ENCODE data around the gene INTS11.
"Not testable (repeated sequence)": the region's sequence is repeated elsewhere in the genome, so short reads cannot be mapped to it uniquely, and the experiment has no call there.

Gene INTS11

DNA sequence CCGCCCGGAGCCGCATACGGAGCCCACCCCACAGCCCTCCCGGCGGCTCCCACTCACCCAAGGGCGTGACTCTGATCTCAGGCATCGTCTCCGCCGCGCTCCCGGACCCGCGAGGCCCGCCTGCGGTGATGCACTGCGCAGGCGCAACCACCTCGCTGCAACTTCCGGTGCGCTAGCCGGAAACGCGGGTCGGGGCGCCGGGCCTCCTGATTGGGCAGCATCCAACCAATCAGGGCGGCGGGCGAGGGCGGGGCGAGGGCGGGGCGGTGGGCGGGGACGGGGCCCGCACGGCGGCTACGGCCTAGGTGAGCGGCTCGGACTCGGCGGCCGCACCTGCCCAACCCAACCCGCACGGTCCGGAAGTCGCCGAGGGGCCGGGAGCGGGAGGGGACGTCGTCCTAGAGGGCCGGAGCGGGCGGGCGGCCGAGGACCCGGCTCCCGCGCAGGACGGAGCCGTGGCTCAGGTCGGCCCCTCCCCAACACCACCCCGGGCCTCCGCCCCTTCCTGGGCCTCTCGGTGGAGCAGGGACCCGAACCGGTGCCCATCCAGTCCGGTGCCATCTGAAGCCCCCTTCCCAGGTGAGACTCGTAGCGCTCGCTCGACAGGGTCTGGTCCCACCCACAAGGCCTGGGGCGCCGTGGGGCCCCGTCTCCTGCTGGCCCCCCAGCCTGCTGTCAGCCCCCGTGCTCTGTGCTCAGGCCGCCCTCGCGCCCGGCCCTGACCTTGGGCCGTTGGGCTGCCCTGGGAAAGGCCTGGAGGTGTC lies at the start of gene INTS11, which contains the start of gene CPTP:
Gene INTS11 (minus strand): TSS at position 137 of the 764 bp plus-strand sequence. CDS start 52 bp downstream, at position 85.
Gene CPTP (plus strand): TSS at position 279 of the 764 bp plus-strand sequence. CDS start 2,109 bp downstream, outside the sequence.
- peak; percentile 91 to 94 for DNase-seq (ENCODE audit: low read depth in 1 of 2, low spot score in 1 of 2)

DNA sequence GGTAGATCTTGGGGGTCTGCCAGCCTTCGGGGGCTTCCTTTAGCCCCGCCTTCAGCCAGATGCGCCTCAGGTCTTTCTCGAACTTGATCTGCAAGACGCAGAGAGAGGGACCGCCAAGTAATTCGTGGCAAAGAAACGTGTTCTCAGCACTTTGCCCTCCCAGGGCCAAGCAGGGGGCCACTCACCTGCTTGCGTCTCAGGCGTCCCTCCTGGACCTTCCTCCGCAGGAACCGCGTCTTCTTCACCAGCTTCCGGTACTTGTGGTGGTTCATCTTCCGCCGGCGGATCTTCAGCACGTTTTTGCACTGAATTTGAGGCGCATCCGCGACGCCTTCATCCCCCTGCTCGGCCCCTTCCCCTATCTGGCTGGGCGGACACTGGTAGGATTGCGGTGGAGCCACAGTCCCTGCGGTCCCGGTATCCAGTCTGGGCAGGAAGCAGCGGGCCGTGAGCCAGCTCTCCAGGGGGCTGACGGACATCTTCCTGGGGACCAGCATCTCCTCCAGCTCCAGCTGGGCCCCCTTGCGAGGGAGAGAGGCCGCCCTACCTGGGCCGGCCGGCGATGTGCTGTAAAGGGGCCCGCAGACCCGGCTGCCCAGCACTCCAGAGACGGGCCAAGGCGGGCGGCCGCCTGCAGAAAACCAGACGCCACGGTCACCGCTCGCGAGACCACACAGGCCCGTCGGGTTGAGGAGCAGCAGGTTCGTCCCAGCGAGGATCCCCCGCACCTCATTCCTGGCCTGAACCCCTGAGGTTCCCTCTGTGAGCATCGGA lies 49.5 kb upstream of the INTS11 start:
- DNase-seq (ENCODE audit: low read depth in 1 of 2, low spot score in 1 of 2), result no peak

DNA sequence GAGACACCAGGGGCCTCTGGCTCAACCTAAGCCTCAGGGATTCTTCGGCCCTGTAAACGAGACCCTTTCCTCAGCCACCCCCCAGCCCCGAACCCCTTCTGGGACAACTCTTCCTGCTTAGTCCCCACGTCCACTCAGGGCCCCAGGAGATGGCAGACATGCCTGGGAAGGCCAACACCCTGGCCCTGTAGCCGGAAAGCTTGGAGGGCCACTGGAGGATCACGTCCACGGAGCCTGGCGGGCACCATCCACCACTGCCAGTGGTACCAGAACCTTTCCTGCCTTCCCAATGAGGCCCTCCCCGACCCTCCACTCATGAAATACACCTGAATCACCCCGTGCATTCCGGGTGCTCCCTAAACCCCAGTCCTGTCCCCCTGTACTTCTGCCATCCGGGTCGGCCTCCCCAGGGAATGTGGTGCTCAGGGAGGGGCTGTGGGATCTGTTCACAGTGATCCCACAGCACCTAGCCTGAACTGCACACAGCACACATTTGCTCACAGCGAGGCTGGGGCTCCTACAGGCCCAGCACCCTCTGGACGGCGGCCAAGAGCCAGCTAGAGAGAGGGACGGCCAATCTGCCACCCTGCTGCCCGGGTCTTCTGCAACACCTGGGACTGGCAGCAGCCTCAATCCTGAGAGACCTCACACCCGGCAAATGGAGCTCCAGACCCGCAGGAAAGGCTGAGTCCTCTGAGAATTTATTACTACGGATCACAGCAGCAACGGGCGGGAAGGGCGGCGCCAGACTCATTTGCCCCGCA lies 48.8 kb upstream of the INTS11 start:
- DNase-seq (ENCODE audit: low read depth in 1 of 2, low spot score in 1 of 2), result no peak

DNA sequence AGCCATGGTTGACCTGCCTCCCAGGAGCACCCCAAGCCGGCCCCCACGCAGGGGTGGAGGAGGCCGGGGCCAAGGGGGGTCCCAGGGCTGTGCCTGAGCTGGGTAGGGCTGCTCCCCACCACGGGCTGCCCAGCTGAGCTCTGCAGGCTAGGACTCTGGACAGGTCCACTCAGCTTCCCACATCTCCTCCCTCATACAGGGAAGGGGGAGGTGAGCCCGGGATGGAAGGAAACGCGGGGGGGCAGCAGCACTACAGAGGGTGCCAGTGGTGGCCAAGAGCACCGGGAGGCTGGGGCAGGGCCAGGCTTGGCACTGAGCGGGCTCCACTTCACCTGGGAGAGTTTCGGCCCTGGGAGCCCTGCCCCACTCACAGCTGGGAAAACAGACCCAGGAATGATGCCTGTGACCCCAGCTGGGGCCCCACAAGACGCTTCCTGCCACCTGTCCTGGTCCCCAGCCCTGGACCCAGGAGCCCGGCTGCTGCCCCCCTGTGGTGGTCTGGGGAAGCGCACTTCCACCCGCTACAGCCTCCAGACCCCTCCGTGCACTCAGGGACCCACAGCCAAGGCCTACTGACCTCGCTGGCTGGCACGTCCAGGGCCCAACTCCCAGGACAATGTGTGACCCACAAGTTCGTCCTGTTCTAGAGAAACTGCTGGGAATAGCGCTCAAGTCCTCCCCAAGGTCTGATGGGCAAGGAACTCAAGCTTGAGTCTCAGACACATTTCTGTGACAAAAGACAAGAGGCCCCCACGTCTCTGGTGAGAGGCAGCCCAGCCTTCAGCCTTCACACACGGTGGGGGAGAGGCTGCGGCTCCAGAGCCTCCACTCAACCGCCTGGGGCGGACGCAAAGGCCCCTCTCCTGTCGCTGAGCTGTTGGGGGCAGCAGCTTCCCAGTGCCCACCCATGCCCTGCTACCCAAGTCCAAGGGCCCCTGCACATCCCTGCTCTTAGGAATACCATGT lies 47.6 kb upstream of the INTS11 start:
- peak; percentile 62 to 67 for DNase-seq (ENCODE audit: low read depth in 1 of 2, low spot score in 1 of 2)

DNA sequence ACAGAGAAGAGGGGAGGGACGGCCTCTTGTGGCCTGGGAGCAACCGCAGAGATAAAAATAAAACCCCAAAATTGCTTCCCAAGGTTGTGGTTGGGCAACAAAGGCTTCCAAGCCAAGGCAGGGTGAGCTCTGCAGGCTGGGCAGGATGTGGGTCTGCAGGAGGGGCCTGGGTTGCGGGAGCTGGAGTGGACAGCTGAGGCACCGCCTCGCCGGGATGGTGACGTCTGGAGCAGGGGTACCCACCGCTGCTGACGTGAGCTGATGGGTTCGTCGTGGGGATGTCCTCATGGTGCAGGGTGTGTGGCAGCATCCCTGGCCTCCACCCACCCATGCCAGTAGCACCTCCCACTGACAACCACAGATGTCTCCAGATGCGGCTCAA lies 46.9 kb upstream of the INTS11 start:
- DNase-seq (ENCODE audit: low read depth in 1 of 2, low spot score in 1 of 2), result no peak

DNA sequence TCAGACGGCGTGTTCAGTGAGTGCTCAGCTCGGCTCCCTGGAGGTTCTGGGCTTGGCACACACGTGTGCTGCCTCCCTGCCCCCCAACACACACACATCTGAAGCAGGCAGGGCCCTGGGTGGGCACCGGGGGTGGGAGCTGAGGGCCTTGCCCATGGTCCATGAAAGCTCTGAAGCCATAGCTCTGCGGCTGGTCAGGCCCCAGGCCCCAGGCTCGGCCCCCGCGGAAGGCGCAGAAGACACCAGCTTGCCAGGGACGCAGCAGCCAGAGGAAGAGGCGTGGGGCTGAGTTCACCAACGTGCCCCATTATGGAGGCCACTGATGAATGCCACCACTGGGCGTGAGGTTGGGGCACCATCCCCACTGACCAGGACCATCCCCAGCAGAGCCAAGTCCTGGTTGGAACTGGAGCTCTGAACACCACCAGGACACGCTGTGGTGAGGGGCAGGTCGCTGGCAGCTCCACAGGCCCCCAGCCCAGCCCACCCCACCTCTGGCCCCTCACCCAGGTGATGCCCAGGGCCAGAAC lies 46.4 kb upstream of the INTS11 start:
- DNase-seq (ENCODE audit: low read depth in 1 of 2, low spot score in 1 of 2), result no peak

DNA sequence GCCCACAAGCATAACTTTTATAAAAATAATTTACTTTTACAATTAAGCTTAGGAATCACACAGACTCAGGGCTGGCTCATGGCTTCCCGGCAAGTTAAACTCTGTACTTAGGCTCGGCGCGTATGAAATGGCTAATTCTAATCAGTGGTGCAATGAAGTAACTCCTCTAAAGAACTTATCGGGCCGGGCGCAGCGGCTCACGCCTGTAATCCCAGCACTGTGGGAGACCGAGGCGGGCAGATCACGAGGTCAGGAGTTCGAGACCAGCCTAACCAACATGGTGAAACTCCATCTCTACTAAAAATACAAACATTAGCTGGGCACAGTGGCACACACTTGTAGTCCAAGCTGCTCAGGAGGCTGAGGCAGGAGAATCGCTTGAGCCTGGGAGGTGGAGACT lies 45.6 kb upstream of the INTS11 start:
- not testable (repeated sequence) for DNase-seq (ENCODE audit: low read depth in 1 of 2, low spot score in 1 of 2)

DNA sequence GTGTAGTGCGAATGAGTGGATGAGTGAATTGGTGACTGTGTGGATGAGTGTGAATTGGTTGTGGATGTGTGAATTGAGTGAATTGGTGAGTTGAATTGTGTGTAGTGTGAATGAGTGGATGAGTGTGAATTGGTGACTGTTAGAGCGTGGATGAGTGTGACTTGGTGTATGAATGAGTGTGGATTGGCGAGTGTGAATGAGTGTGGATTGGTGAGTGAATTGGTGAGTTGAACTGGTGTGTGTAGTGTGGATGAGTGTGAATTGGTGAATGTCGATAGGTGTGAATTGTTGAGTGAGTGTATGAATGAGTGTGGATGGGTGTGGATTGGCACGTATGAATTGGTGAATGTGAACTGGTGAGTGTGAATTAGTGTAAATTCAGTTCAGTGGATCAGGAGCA lies 42.9 kb upstream of the INTS11 start:
- no peak for DNase-seq (ENCODE audit: low read depth in 1 of 2, low spot score in 1 of 2)

DNA sequence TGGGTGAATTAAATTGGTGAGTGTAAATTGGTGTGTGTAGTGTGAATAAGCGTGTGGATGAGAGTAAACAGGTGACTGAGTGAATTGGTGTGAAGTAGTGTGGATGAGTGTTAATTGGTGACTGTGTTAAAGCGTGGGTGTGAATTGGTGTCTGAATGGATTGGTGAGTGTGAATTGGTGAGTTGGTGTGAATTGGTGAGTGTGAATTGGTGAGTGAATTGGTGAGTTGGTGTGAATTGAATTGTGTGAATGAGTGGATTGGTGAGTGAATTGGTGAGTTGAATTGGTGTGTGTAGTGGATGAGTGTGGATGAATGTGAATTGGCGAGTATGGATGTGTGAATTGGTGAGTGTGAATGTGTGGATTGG lies 42.2 kb upstream of the INTS11 start:
- no peak for DNase-seq (ENCODE audit: low read depth in 1 of 2, low spot score in 1 of 2)

DNA sequence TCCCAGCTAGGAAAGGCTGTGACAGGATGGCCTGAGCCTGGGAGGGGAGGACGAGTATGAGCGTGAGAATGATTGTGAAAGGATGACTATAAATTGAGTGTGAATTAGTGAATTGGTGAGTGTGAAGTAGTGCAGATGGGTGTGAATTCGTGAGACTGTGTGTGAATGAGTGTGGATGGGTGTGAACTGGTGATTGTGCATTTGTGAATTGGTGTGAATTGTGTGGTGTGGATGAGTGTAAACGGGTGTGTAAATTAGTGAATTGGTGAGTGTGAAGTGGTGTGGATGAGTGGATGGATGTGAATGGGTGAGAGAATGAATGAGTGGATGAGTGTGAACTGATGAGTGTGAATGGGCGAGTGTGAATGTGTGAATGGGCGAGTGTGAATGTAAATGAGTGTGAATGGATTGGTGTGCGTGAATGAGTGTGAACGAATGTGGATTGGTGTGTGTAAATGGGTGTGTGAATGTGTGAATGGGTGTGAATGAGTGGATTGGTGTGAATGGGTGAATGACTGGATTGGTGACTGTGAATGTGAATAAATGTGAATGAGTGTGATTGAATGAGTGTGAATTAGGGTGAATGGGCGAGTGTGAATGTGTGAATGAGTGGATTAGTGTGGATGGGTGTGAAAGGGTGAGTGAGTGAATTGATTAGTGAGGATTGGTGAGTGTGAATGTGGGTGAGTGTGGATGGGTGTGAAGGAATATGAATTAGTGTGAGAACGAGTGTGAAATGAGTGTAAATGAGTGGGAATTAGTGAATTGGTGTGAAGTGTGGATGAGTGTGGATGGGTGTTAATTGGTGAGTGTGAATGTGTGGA lies 41.6 kb upstream of the INTS11 start:
- no peak for DNase-seq (ENCODE audit: low read depth in 1 of 2, low spot score in 1 of 2)

DNA sequence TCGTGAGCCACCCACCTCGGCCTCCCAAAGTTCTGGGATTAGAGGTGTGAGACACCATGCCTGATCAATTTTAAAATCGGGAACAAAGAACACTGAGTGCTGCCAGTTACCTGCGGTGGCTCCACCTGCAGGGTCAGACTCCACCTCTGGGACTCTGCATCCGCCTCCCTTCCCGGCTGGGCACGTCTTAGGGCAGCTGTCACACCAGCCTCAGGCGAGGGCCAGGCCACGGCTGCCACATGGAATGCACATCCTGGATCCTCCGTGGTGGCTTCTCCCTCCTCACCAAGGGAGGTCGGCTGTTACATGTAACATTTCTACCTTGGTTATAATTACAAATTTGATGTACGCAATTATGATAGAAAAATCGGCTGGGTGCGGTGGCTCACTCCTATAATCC lies 39.8 kb upstream of the INTS11 start:
- DNase-seq (ENCODE audit: low read depth in 1 of 2, low spot score in 1 of 2), result no peak

DNA sequence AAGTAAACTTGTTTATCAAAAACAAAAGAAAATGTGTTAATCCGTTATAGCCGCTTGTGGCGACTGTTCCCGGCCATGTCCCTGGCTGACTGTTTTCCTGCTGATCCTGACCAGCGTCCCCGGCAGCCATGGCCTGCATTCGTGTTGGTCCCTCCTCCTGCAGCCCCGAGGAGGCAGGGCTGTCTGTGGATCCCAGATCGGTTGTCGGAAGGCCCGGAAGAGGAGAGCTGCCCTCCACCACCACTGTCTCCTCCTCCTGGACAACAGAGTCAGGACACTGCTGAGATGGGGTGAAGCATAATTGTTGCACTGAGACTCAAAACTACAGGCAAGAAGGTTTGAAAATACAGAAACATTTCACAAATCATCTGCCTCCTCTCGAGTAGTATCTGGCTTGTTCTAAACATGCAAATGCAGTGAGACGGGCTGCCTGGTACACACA lies 37.5 kb upstream of the INTS11 start:
- no peak for DNase-seq (ENCODE audit: low read depth in 1 of 2, low spot score in 1 of 2)

DNA sequence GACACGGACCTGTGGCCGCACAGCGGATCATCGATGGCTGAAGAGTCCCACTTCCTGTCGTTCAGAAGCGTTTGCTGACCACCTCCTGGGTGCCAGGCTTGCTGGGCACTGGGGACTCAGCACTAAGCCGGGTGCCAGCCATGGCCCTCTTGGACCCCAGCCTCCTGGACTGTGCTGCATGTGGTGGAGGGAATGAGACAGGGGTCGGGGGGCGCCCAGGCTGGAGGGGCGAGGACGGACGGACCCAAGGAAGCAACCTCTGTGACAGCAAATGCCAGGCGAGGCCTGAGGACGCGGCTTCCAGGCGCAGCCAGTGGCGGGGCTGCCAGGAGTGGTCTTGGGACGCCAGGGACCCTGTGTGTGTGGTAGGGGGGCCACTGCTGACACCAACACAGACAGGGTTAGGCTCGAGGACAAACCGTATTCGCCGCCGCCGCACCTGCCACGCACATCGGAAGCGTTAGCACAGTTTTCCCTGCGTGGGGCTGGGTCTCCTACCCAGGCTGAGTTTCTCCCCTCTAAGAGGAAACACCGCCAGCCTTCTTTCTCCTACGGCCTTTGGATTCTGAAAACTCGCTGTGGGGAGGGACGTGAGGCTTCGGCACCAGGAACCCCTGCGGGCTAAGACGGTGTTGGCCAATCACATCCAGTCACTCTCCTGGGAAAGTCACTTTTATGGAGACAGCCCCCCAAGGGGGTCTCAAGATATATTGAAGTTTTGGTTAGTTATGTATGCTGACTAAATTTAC lies 36.9 kb upstream of the INTS11 start:
- no peak for DNase-seq (ENCODE audit: low read depth in 1 of 2, low spot score in 1 of 2)

DNA sequence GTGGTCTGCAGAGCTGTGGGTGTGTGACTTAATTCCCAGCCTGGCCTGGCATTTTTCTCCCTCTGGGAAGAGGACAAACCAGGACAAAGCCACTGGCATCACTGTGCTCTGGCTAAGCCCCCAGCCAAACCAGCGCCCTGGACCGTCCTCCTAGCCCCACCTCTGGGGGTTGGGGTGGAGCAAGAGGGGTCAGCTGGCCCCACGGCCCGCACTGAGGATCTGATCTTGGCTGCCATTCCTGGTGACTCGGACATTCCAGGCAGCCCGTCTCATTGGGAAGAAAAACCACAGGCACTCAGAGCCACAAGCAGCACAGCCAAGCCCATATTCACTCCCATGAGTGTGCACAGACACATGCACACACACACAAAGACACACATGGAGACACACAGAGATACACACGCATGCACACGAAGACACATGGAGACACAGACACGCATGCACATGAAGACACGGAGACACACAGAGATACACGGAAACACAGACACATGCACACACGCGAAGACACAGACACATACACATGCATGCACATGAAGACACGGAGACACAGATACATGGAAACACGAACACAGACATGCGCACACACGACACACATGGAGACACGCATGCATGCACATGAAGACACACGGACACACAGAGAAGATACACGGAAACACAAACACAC lies 36.2 kb upstream of the INTS11 start:
- no peak for DNase-seq (ENCODE audit: low read depth in 1 of 2, low spot score in 1 of 2)

DNA sequence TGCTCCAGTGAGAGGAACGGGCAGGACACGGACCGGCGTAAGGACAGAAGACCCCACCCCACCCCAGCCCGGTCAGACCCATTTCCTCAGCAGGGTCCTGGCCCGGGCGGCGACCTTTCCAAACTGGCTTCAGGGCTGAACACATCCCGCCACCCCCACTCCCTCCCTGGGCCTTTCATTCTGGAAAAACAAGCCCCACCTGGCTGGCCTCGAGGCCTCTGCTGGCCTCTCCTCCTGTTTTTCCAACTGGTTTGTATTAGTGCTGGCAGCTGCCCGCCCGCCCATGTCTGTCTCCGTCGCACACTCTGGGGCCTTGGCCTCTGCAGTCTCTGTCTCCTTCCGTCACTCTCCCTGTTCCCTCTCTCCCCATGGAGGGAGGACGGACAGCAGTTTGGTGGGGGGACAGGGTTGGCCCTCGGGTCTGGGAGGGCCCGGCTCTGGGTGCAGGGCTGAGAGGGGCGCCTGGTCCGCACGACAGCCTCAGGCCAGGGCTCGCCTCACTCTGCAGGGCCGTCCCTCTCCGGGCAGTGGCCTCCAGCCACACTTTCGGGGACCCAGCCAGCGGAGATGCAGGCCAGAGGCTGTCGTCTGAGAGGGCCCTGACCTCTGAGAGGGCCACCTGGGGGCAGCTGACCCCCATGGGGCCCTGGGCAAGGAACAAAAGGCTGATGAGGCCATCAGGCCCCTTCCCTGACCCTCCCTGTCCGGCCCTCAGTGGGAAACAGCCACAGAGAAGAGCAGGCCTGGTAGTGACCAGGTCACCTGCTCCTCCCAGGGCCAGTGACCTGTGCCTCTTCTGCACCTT lies 35.4 kb upstream of the INTS11 start:
- no peak for DNase-seq (ENCODE audit: low read depth in 1 of 2, low spot score in 1 of 2)

DNA sequence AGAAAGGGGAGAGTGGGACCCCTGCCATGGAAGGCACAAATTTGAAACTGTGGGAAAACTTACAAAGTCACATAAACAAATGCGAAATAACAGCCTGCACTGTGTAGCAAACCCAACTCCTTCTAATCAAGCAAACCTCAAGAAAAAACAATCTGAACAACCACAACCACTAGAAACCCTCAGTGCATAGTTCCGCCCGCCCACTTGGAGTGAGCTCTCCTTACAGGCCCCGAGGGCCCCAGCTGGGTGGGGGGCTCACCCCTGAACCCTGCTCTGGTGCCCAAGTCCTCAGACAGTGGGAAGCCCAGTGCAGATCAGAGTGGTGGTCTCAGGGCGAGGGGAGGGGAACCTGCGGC lies 34.8 kb upstream of the INTS11 start:
- no peak for DNase-seq (ENCODE audit: low read depth in 1 of 2, low spot score in 1 of 2)

Data from activated CD4-positive, alpha-beta T cell treated with anti-CD3 and anti-CD28 coated beads, Interleukin-2, amount 50 U/mL, for 24 hours (primary cell).